ENCODE results near the gene PRKG2.

GRCh38 chr4:81060587-81061343 lies 154.3 kb downstream of the PRKG2 start:
- no peak for TF ChIP-seq POLR2AphosphoS5 (IDR thresholded peaks at IDR 0.05; ENCODE audit: borderline replicate concordance, low read depth, low read length)
- no peak for TF ChIP-seq EZH2 (IDR thresholded peaks at IDR 0.05)

All from SK-N-MC (cell line).